NT2/D1 (cell line): ENCODE measurements around the gene RASA2.

Source experiments
- SUZ12 ChIP-seq: IDR thresholded peaks from 2 replicates; pipeline ENCODE4 v1.6.1; 2011; ENCODE audit not compliant: insufficient read length, insufficient read depth; ENCODE audit errors: extremely low read depth
- YY1 ChIP-seq: IDR thresholded peaks from 2 replicates; pipeline ENCODE4 v1.6.1; 2011; ENCODE audit not compliant: insufficient read length, insufficient read depth
- ZNF274 ChIP-seq: IDR thresholded peaks from 2 replicates; pipeline ENCODE4 v1.6.1; 2011; ENCODE audit warnings: mild to moderate bottlenecking, low read depth, low read length

DNA sequence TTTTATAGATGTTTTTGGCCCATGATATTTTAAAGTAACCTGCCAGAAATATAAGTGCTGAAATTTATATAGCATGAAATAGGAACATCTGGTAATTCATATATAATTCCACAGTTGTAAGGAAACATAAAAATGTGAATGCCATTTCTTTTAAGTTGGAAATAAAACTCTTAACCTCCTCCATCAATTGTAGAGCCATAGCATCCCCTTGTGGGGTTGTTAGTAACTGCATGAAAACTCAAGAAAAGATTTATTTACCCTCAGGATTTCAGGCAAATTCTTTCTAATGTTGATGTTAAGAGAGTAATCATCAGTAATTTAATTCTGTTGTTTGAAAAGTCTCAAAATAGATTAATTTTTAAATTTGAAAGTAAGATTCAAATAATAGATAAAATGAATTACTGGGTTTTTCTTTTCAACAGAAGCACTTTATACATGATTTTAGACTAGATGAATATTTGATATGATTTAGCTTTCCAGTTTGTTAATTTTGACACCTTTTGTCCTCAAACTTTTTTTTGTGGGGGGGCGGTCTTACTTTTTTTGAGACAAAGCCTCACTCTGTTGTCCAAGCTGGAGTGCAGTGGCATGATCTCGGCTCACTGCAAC, 74.7 kb downstream of the RASA2 start:
- TF ChIP-seq ZNF274, result no peak
- no peak for TF ChIP-seq SUZ12
- no peak for TF ChIP-seq YY1
